SK-N-SH treated with all-trans-retinoic acid at 6 μM for 48 hours (cell line): ENCODE results near the gene CFAP44.
"Not testable (repeated sequence)": the region's sequence is repeated elsewhere in the genome, so short reads cannot be mapped to it uniquely, and the experiment has no call there.

Experiments used
- OSR1 ChIP-seq: fragments of 250-450 bp; sonication (Bioruptor Pico); IDR thresholded peaks from 2 replicates; pipeline ENCODE4 v1.8.0; 2022; ENCODE audit warnings: moderate library complexity, mild to moderate bottlenecking, inconsistent platforms
- RARB ChIP-seq: fragments of 250-450 bp; sonication (Bioruptor Pico); IDR thresholded peaks from 2 replicates; pipeline ENCODE4 v1.8.0; 2021; ENCODE audit warnings: mild to moderate bottlenecking, moderate library complexity
- SNAI2 ChIP-seq: fragments of 250-450 bp; sonication (Bioruptor Pico); IDR thresholded peaks from 2 replicates; pipeline ENCODE4 v1.5.0; 2020; ENCODE audit warnings: mild to moderate bottlenecking, moderate library complexity
- ZFP30 ChIP-seq: fragments of 450-650 bp; formaldehyde crosslinking; IDR thresholded peaks from 2 replicates; pipeline ENCODE4 v1.5.0; 2022; ENCODE audit warnings: mild to moderate bottlenecking, moderate library complexity
- TF ChIP-seq, protein P1 (sequence below): fragments of 250-450 bp; sonication (Bioruptor Pico); IDR thresholded peaks from 2 replicates; pipeline ENCODE4 v1.5.1; 2021; ENCODE audit warnings: mild to moderate bottlenecking, moderate library complexity
- TF ChIP-seq, protein P2 (sequence below): fragments of 250-450 bp; sonication (Bioruptor Pico); IDR thresholded peaks from 2 replicates; pipeline ENCODE4 v1.8.0; 2020; ENCODE audit warnings: mild to moderate bottlenecking, moderate library complexity, borderline replicate concordance

DNA sequence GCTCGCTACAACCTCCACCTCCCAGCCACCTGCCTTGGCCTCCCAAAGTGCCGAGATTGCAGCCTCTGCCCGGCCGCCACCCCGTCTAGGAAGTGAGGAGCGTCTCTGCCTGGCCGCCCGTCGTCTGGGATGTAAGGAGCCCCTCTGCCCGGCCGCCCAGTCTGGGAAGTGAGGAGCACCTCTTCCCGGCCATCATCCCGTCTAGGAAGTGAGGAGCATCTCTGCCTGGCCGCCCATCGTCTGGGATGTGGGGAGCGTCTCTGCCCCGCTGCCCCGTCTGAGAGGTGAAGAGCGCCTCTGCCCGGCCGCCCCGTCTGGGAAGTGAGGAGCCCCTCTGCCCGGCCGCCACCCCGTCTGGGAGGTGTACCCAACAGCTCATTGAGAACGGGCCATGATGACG, 17.3 kb upstream of the CFAP44 start:
- TF ChIP-seq ZFP30; OSR1 (CRISPR knock-in tag); RARB (CRISPR knock-in tag); SNAI2 (CRISPR knock-in tag): not testable (repeated sequence)
- TF ChIP-seq, protein P1, sequence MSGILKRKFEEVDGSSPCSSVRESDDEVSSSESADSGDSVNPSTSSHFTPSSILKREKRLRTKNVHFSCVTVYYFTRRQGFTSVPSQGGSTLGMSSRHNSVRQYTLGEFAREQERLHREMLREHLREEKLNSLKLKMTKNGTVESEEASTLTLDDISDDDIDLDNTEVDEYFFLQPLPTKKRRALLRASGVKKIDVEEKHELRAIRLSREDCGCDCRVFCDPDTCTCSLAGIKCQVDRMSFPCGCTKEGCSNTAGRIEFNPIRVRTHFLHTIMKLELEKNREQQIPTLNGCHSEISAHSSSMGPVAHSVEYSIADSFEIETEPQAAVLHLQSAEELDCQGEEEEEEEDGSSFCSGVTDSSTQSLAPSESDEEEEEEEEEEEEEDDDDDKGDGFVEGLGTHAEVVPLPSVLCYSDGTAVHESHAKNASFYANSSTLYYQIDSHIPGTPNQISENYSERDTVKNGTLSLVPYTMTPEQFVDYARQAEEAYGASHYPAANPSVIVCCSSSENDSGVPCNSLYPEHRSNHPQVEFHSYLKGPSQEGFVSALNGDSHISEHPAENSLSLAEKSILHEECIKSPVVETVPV (CRISPR knock-in tag), result not testable (repeated sequence)
- TF ChIP-seq, protein P2, sequence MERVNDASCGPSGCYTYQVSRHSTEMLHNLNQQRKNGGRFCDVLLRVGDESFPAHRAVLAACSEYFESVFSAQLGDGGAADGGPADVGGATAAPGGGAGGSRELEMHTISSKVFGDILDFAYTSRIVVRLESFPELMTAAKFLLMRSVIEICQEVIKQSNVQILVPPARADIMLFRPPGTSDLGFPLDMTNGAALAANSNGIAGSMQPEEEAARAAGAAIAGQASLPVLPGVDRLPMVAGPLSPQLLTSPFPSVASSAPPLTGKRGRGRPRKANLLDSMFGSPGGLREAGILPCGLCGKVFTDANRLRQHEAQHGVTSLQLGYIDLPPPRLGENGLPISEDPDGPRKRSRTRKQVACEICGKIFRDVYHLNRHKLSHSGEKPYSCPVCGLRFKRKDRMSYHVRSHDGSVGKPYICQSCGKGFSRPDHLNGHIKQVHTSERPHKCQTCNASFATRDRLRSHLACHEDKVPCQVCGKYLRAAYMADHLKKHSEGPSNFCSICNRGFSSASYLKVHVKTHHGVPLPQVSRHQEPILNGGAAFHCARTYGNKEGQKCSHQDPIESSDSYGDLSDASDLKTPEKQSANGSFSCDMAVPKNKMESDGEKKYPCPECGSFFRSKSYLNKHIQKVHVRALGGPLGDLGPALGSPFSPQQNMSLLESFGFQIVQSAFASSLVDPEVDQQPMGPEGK (CRISPR knock-in tag), result not testable (repeated sequence)
